Bone marrow (tissue), 2 donors: ENCODE data around the gene GAPDHS.

Experiments used
- DNase-seq, 2 donors: peaks; one replicate each; lab custom pipeline; 2025; lab: John Stamatoyannopoulos, UW

Gene GAPDHS

DNA sequence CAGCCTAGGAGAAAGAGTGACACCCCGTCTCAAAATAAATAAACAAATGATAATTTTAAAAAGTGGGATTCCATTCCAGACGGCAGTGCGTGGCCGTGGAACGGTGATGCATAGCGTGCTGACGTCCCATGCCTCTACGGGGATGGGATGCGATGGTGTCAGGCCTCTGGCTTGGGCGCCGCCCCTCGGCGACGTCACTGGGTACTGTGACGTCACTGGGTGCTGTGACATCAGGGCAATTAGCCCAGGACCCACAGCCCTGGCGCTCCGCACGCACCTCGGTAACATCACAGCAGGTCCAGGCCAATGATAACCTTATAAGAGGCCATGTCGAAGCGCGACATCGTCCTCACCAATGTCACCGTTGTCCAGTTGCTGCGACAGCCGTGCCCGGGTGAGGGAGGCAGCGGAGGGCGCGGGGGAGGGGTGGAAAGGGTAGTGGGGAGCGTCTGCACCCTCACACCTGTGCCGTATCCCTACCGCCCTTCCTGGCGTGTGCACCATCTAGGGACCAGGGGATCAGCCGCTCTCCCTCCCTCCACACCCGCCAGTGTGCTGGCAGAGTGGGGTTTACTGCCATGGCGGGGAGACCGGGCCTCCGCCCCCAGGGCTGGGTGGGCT, at the start of gene GAPDHS:
TSS of gene GAPDHS (plus strand) at position 256 of the 621 bp plus-strand sequence. CDS start at position 328, 72 bp downstream.
- no peak for DNase-seq

DNA sequence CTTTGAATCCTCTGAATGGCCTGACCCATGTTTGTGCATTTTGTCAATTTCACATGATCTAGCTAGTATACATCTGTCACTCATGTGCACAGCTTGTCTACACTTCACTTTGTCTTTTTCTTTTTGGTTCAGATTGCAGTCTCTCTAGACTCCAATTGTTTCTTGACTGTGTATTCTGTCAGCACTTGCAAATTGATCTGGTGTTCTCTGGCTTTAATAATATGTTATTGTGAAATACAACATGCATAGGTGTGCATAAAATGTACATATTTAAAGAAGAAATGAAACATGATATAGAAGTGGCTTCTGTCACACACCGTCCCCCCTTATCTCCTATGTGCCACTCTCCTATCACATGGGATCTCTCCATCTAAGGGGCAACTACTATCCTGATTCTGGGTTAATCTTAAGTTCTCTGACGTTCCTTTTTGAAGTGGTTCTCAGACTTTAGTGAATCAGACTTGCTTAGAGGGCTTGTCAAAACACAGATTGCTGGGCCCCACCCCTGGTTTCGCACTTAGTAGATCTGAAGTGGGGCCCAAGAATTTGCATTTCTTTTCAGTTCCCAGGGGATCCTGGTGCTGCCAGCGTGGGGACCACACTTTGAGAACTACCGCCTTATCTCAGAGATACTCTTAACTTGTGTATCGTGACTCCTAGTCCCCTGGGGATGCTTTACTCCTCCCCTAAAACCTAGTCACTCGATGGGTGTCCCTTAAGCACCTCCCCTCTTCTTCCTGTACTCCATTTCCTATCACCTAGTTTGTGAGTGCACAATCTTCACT, 48.8 kb upstream of the GAPDHS start:
- no peak for DNase-seq

DNA sequence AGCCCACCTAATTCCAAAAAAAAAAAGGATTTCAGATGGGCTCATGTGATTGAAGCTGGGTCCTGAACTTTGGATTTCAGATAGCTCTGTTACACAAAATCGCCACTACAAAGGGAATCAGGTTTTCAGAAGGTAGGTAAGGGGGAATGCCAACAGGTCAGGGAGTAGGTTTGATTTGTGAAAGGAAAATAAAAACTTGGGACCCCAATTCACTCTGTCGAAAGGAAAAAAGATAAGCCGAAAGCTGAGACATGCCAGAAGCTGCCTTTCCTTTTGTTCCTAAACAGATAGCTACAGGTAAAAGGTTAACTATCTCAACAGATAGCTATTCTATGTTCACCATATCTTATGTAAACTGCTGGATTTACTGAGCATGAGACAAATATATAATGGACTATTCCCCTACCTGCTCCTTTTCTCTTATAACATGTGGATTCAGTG, 47.0 kb upstream of the GAPDHS start:
- no peak for DNase-seq

DNA sequence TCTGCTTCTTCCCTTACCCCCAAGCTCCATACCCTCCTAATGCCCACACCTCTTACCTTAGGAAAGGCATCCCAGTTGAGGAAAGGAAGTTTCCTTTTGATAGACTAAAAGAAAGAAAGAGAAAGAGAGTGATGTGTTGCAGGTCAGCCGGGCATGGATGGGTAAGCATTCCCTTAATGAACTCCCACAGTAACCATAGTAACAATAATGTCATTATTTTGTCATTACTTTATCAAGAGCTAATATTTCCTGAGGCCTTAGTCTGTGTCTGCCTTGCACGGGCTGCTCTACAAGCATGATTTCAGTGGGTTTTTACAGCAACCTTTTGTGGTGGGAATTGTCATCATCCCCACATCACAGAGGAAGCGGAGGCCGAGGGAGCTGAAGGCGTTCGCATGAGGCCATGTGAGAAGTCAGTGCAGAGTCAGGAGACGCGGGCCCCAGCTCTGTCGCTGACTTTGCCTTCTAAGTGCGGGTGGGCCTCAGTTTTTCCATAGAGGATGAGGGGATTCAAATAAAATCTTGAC, 45.5 kb upstream of the GAPDHS start:
- no peak for DNase-seq

DNA sequence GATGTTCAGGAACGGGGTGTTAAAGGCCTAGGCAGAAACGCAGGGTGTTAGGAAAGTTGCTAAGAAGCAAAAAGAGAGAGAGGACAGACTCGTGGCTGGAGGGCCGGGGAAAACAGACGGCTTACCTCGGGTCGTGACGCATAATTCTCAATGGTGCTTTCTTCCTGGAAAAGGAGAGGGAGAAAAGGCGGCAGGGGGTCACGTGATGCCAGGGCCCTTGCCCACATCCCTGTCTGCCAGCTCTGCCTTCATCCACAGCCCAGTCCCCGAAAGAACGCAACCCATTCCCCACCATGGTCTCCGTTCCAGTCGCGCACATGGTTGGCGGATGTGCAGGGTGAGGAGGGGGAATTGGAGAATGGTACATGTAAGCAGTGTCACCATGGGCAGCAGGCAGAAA, 44.6 kb upstream of the GAPDHS start:
- no peak for DNase-seq

DNA sequence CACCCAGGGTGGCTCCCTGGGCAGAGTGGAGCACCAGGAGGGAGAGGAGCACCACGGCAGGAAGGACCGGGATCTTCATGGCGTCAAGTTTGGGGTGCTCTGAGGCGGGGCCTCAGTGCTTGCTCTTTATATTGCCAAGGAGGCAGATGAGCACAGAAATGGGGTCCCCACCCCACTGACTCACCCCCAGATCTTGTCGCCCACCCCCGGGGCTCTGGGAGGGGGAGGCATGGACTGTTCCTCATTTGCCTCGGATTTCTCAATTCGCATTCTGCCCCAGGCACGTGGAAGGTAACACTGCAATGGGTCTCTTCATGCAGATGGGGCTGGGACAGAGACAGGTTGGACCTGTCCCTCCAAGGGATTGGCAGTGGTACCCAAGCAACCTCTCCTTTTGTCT, 42.9 kb upstream of the GAPDHS start, which contains the start of gene KRTDAP:
TSS of gene KRTDAP (minus strand) at position 101 of the 400 bp plus-strand sequence. CDS start at position 79, 22 bp downstream.
- no peak for DNase-seq

DNA sequence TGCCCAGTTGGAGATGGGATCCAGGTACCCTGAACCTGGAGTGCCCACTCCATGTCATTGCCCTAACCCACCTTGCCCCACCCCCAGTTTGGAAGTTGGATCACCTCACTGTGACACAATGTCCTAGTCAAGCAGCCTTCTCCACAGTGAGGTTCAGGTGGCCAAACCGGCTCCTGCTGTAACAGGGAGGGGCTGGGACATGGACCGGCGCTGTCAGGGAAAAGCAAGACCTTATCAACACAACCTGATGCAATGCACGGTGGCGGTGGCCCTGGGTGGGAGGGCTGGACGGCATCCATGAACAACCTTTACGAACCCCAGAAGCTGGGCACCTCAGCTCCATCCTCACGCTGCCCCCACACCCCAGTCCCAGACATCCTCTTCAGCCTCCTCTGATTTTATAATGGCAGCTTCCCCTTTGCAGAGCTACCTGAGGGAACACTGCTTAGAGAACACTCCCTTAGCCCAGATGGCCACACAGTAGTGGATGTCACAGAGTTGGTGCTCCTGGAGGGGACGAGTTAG, 41.4 kb upstream of the GAPDHS start:
- no peak for DNase-seq

DNA sequence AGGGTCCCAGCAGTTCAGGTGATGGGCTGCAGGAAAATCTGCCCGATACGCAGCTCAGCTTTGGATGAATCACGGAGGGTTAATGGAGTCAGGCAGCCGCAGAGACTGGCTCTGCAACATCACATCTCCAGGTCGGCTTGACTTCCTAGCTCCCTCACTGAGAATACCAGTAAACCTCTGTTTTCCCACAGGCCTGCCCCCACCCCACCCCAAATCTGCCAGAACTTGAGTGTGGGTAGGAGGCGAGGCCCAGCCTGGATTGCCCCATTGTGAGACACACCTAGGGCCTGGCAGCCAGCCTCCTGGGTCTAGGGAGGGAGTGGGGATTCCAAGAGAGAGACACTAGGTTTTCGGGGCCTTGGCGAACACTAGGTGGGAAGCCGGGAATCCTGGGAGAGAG, 39.3 kb upstream of the GAPDHS start:
- DNase-seq: no peak

DNA sequence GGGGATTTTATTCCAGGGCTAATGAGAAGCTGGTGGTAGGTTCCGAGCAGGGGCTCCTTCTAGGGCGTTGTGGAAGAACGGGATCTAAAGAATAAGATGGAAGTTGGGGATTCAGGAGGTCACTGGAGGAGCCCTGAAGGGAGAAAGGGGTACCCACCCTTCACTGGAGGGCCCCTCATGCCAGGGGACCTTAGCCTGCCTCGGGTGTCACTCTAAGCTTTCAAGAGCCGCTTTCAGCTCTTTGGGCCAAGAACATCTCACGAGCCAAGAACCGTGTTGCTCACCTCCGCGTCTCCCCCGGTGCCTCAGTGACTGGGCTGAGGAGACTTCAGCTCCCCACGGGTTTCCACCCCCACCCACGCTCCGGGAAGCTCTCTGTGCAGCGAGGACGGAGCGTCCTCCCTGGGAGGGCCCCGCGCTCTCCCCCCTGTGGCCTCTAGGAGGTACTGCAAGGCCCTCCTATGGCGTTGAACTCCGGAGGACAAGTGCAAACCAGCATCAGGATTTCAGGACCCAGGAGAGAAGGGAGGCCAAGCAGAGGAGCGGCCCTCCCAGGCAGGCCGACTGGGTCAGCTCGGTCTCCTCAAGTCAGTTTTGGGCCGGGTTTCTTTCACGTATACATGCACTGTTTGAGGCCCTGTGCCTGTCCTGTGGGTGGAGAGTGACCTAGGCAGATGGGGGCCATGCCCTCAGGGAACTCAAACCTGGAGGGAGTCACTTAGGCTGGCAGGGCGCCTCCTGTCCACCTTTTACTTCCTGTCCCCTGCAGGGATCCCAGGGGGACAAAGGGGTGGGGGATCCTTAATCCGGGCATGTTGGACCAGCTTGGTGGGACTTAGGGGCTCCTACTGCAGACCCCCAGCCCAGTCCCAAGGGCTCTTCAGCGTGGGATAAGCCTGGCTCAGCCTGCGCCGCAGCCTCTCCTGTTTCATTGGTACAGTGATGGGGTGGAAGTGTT, 37.9 kb upstream of the GAPDHS start:
- peak; percentile 35 to 36 for DNase-seq

DNA sequence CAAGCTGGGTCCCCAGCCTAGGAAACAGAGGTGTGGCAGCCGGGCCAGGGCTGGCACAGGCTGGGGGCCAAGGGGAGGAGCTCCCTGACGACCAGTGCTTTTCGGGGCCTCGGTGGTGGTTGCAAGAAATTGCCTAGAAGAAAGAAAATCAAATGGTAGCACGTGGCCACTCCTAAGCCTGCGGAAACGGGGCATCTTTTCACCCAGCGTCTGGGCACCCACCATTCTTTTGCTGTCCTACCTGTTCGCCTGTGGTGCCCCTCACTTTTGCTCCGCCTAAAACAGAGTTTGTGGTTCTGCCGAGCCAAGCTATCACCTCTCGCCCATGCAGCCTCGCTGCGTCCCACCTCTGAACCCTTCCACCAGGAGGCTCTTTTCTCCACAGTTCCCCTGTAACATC, 35.9 kb upstream of the GAPDHS start:
- DNase-seq: no peak

DNA sequence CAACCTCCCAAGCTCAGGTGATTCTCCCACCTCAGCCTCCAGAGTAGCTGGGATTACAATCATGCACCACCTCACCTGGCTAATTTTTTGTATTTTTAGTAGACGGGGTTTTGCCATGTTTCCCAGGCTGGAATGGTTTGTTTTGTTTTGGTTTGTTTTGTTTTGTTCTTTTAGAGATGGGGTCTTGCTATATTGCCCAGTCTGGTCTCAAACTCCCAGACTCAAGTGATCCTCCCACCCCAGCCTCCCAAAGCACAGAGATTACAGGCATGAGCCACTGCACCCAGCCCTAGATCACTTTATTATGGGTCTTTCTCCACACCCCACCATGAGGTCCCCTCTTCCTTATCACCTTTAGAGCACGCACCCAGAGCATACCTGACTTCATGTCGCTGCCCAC, 35.0 kb upstream of the GAPDHS start:
- DNase-seq: no peak

DNA sequence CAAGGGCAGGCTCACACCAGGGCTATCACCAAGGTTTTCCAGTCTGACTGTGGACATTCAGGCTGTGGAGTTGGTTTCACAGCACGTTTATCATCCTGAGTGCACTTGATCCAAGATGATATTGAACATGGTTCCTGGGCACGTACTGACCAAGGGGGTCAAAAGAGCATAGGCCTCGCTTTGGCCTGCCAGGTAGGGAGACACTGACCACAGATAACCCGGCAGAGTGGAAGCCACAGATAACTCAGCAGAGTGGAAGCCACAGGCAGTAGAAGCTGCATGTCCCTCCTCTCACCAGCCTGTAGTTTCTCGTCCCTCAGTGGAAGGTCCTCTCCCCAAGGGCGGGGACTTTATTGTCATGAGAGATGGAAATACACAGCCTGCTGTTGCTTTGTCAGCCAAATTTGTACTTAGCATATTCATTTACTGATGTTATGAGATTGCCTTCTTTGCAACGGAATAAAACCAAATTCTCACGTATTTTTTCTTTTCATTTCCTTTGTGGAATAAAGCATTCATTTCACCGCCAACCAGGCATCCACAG, 34.2 kb upstream of the GAPDHS start:
- no peak for DNase-seq

DNA sequence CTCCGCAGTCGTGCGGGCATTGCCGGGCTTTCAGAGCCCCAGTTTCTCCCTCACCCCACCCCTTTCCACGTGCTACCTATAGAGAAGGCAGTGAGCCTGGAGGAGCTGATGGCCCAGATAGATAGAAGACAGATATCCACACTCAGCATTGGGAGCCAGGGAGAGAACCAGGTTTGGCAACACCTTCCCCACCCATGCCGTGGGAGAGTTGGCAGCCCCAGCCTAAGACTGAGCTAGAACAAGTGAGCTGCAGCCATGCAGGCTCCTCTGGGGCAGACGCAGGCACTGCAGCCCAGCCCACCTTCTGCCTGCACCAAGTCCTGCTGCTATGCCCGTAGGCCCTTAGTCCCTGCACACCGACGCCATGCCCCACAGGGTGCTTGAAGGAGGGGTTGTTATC, 32.6 kb upstream of the GAPDHS start:
- DNase-seq: no peak

DNA sequence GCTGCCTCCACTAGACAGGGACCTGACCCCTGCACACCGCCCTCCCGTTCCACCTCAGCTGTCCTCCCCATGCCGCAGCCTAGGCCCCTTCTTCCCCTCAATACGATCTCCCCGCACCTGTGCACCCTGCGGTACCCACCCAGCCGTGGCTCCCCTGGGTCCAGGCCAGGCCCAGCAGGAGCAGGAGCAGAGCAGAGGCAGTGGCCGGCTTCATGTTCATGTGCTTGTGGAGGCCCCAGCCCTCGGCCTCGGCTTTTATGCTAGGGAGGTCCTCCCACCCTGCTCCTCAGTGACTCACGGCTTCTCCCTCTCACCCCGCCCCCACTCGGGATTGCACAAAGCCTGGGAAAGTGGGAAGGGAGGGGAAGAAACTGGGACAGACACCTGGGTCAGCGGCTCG, 31.6 kb upstream of the GAPDHS start:
- DNase-seq: no peak

DNA sequence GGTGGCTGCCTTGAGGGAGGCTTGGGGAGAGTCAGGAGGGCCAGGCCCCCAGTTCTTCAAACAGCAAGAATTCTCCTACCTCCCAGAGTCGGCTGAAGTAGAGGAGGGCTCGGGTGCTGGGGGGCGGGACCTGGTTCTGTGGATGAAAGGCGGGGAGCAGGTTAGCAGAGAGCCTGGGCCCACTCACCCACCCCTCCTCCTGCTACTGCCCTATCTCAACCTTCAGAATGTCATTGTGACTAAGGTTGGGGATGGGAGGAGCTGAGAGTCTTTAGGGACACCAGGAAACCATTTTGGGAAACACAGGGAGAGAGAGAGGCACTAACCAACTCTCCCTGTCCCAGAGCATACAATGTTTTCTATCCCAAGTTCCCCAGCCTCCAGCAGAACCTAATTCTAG, 30.5 kb upstream of the GAPDHS start:
- DNase-seq: no peak

DNA sequence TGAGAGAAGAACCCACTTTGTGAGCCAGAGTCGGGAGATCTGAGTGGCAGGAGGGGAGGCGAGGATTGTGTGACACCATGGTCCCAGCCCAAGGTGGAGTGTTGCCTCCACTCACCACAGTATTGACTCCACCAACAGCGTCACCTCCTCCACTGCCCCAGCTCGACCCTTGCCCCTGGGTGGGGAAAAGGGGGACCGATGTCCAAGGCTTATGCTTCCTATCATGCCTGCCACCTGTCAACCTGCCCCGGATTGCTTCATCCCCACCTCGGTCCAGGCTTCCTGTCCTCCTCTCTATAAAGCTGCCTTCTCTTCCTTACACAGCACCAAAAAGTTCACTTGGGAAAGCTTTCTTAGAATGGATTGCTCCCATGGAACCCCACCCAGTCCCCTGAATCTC, 27.2 kb upstream of the GAPDHS start:
- no peak for DNase-seq

DNA sequence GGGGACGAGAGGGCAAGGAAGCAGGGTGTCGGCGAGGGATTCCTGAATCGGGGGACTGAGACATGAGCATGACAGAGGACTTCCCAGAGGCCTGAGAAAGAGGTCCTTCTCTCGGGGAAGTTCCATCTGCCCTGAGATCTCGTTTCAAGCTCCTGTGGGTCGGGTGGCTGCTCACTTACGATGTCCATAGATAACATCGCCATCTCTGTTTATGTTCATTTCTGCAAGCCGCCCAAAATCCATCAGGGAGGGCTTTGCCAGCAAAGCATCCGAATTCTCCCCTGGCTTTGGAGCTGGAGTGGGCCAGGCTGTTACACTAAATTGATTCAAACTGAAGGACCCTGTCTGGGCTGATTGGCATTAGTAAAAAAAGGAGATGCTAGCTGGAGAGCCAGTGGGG, 25.7 kb upstream of the GAPDHS start:
- DNase-seq: no peak

DNA sequence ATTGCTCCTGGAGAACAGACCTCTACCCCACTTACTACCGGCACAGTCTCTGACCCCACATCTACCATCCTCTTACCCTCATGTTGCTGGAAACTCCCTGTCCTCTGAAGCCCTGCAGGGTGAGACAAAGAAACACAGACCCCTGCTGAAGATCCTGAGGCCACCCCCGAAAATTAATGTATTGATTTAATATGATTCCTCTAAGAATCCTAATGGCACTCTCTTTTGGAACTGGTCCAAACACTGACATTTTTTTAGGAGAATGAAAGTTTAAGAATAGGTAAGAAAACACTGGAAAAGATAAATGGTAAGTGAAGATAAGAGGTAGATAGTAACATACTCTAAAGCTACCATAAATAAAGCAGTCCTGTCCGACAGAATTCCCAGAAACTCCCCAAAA, 25.1 kb upstream of the GAPDHS start:
- DNase-seq: no peak

DNA sequence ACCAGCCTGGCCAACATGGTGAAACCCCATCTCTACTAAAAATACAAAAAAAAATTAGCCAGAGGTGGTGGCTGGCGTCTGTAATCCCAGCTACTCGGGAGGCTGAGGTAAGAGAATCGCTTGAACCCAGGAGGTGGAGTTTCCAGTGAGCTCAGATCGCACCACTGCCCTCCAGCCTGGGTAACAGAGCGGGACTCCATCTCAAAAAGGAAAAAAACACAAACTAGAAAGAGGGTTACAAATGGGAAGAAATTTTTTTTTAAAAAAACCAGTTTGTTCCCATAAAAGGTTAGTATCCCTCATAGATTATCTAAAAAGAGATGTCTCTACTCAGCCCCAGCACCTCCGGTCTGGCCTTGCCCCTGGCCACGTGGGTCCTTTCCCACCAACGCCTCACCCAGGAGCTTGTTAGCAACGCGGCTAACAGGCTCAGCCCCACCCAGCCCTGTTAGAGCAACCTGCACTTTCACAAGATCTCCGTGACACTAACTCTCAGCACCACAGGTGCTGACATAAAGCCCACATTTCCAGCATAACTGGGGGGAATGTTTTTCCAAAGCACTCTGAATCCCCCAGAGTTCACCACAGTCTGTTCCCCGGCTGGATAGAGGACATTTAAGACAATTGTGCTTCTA, 24.1 kb upstream of the GAPDHS start:
- no peak for DNase-seq

DNA sequence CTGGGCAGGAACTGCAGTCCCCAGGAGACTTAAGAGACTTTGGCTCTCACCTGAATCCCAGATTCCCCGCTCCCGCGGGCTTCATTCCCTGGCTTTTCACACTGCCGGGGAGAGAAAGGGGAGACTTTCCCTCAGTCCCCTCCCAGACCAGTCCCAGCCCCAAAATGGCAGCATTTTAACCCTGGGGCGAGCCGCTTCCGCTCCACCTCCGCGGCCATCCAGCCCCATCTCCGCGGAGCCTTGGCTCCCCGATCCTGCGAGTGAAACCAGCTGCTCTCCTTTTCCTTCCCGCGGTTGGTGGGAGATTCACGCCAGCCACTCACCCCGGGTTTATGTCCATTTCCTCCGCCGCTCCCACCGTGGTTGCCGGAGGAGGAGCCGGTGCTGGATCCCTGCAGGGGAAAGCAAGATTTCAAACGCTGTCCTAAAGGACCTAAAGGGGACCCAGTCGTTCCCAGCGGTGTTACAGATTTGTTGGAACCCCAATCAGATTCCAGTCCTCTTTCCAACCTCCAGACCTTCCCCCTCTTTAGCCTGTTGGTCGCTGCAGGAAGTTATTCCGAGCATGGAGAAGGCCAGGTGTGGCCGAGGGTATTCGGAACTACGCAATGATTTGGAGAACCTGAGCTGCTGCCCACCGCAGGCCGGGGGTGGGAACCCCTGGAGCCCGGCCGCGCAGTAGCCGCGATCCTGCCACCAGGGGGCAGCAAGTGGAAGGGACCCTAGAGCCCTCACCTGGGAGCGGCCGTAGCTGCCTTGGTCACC, 23.2 kb upstream of the GAPDHS start:
- DNase-seq: peak; percentile 5 to 17

DNA sequence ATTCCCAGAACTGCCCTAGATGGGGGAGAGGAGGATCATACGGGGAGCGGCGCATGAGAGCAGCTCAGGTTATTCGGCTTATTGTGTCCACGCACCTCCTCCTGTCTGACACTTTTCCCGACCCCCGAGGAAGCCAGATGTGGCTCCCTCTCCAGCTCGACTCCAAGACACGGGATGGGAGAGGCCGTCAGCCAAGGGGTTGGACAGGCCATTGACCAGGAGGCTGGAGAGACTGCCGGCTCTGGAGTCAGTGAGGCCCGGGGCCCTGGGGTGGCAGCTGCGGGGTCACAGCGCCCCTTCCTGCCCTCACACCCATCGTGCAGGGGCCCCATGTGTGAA, 22.7 kb upstream of the GAPDHS start:
- DNase-seq: no peak
